GM12878 (cell line): ENCODE data around the gene NUB1. TPM values are rescaled to one million over a fixed set of nuclear protein-coding genes. Genes with fewer than 3 reads are reported as not detected.

ENCODE experiments used
- ATAC-seq: fragments of 200-7000 bp; cut with Tn5 transposase; 3 replicates; pipeline ENCODE4 v1.9.1; 2020; ENCODE audit warnings: mild to moderate bottlenecking, moderate library complexity
- BruUV-seq: library from RNA; stranded (reverse); fragments of 400-500 nt; replicated peaks from 2 replicates; lab custom pipeline; 2021; lab: Mats Ljungman, UMichigan
- CTCF ChIA-PET: fragments of 300-600 bp; sonication (Branson Sonifier 250); formaldehyde crosslinking; extraction: SDS; loops from one replicate; lab custom pipeline; 2021; ENCODE audit warnings: inconsistent platforms; lab: Yijun Ruan, JAX
- POLR2A ChIA-PET: fragments of 350-600 bp; formaldehyde crosslinking; extraction: SDS; loops from one replicate; lab custom pipeline; 2021; ENCODE audit warnings: inconsistent platforms; lab: Charles Lee
- RAD21 ChIA-PET: fragments of 300-600 bp; sonication (Branson Sonifier 250); formaldehyde crosslinking; loops from one replicate; lab custom pipeline; 2023; ENCODE audit warnings: antibody characterized with exemption; ENCODE audit not compliant: unreplicated experiment; lab: Charles Lee
- SMC1A ChIA-PET: fragments of 300-600 bp; sonication (Branson Sonifier 250); formaldehyde crosslinking; loops from one replicate; lab custom pipeline; 2023; ENCODE audit not compliant: unreplicated experiment, uncharacterized antibody; lab: Charles Lee
- DNase-seq: peaks from one replicate; pipeline ENCODE4 v3.0.0-alpha.2; 2011; ENCODE audit warnings: low read depth, low spot score
- FAIRE-seq: peaks from 3 replicates; lab custom pipeline; 2011; peaks lifted over from hg19 to GRCh38; lab: Jason Lieb, UNC
- H2AFZ ChIP-seq: 2 replicates; pipeline ENCODE4 v1.6.0; 2011; ENCODE audit warnings: low read depth, low read length, control low read depth; ENCODE audit not compliant: control insufficient read depth
- H3K27ac ChIP-seq: 2 replicates; pipeline ENCODE4 v1.5.1; 2011; ENCODE audit warnings: control low read depth; ENCODE audit not compliant: control insufficient read depth, insufficient read depth
- H3K27me3 ChIP-seq, 2 experiments: replicated peaks in 1 of 2; 2 replicates each; pipeline versions ENCODE4 v1.6.0 to v1.6.1; 2011; ENCODE audit warnings: low read length in 1 of 2; ENCODE audit not compliant: control insufficient read depth in 2 of 2, insufficient read depth in 2 of 2
- H3K36me3 ChIP-seq, 2 experiments: 2 replicates each; pipeline ENCODE4 v1.5.1; 2011; ENCODE audit warnings: low read length in 1 of 2; ENCODE audit not compliant: control insufficient read depth in 2 of 2, insufficient read depth in 2 of 2
- H3K4me1 ChIP-seq: 2 replicates; pipeline ENCODE4 v1.6.1; 2011; ENCODE audit warnings: mild to moderate bottlenecking, low read length, moderate library complexity, mixed read lengths; ENCODE audit not compliant: control insufficient read depth, insufficient read depth
- H3K4me2 ChIP-seq: 2 replicates; pipeline ENCODE4 v1.6.0; 2011; ENCODE audit warnings: control low read depth; ENCODE audit not compliant: control insufficient read depth, insufficient read depth
- H3K4me3 ChIP-seq: fragments of 200-600 bp; sonication (generic); 2 replicates; pipeline ENCODE4 v1.5.1; 2016
- H3K79me2 ChIP-seq: 2 replicates; pipeline ENCODE4 v1.6.0; 2011; ENCODE audit warnings: low read length; ENCODE audit not compliant: control insufficient read depth, insufficient read depth
- H3K9ac ChIP-seq: 2 replicates; pipeline ENCODE4 v1.8.0; 2011; ENCODE audit warnings: low read length, control low read depth, mixed read lengths; ENCODE audit not compliant: control insufficient read depth, insufficient read depth
- H3K9me3 ChIP-seq: replicated peaks from 3 replicates; pipeline ENCODE4 v1.5.1; 2011; ENCODE audit warnings: mild to moderate bottlenecking, low read length; ENCODE audit not compliant: control insufficient read depth, insufficient read depth
- H4K20me1 ChIP-seq: 2 replicates; pipeline ENCODE4 v1.6.0; 2011; ENCODE audit not compliant: control insufficient read depth, insufficient read depth
- ATF3 ChIP-seq: IDR thresholded peaks from 2 replicates; pipeline ENCODE4 v1.6.1; 2011; ENCODE audit warnings: low read depth, mild to moderate bottlenecking, low read length, moderate library complexity, borderline replicate concordance; ENCODE audit errors: extremely low read depth
- BACH1 ChIP-seq: fragments of 450-650 bp; IDR thresholded peaks from 2 replicates; pipeline ENCODE4 v1.6.1; 2017; ENCODE audit warnings: mild to moderate bottlenecking, borderline replicate concordance
- ELK1 ChIP-seq: IDR thresholded peaks from 2 replicates; pipeline ENCODE4 v1.6.1; 2012; ENCODE audit warnings: low read depth, low read length, improper control_type of control experiment
- HDAC6 ChIP-seq: fragments of 200-600 bp; sonication (generic); IDR thresholded peaks from one replicate; pipeline ENCODE4 v1.8.0; 2017; ENCODE audit warnings: antibody characterized with exemption; ENCODE audit not compliant: unreplicated experiment
- LARP7 ChIP-seq: fragments of 450-650 bp; IDR thresholded peaks from 2 replicates; pipeline ENCODE4 v1.6.1; 2017; ENCODE audit warnings: mild to moderate bottlenecking
- MEF2B ChIP-seq: fragments of 450-650 bp; IDR thresholded peaks from 2 replicates; pipeline ENCODE4 v1.6.1; 2018; ENCODE audit warnings: mild to moderate bottlenecking, moderate library complexity; ENCODE audit not compliant: partially characterized antibody, poor library complexity, severe bottlenecking
- MTA2 ChIP-seq: fragments of 450-650 bp; IDR thresholded peaks from 2 replicates; pipeline ENCODE4 v1.6.1; 2016; ENCODE audit warnings: low read depth, mild to moderate bottlenecking, moderate library complexity
- NBN ChIP-seq: fragments of 450-650 bp; IDR thresholded peaks from 2 replicates; pipeline ENCODE4 v1.6.1; 2016
- NR2F1 ChIP-seq: fragments of 450-650 bp; conservative IDR thresholded peaks from 2 replicates; pipeline ENCODE4 v1.6.1; 2017; ENCODE audit warnings: mild to moderate bottlenecking
- POLR2AphosphoS5 ChIP-seq: IDR thresholded peaks from 2 replicates; pipeline ENCODE4 v1.6.1; 2011; ENCODE audit warnings: mild to moderate bottlenecking, low read length, inconsistent platforms
- RAD21 ChIP-seq: IDR thresholded peaks from 2 replicates; pipeline ENCODE4 v1.6.1; 2011; ENCODE audit warnings: mild to moderate bottlenecking, low read depth, low read length, moderate library complexity; ENCODE audit not compliant: insufficient read depth
- RB1 ChIP-seq: fragments of 450-650 bp; formaldehyde crosslinking; IDR thresholded peaks from 2 replicates; pipeline ENCODE4 v1.6.1; 2017; ENCODE audit warnings: mild to moderate bottlenecking, borderline replicate concordance
- RUNX3 ChIP-seq: IDR thresholded peaks from 2 replicates; pipeline ENCODE4 v1.6.1; 2012; ENCODE audit warnings: low read length, inconsistent platforms
- SMARCA5 ChIP-seq: fragments of 450-650 bp; IDR thresholded peaks from 2 replicates; pipeline ENCODE4 v1.6.1; 2017; ENCODE audit warnings: mild to moderate bottlenecking
- TCF12 ChIP-seq: IDR thresholded peaks from 2 replicates; pipeline ENCODE4 v1.6.1; 2011; ENCODE audit warnings: low read depth, mild to moderate bottlenecking, low read length
- TCF3 ChIP-seq: IDR thresholded peaks from 2 replicates; pipeline ENCODE4 v1.6.1; 2012; ENCODE audit warnings: low read depth, mild to moderate bottlenecking, low read length, borderline replicate concordance; ENCODE audit not compliant: insufficient read depth
- ZBTB40 ChIP-seq: fragments of 450-650 bp; IDR thresholded peaks from 2 replicates; pipeline ENCODE4 v1.6.1; 2016; ENCODE audit warnings: mild to moderate bottlenecking, moderate library complexity, borderline replicate concordance
- WGBS: methylation state at CpG from one replicate; pipeline ENCODE4 v1.1.6; 2016; ENCODE audit warnings: low lambda C conversion rate; ENCODE audit not compliant: insufficient replicate concordance, insufficient coverage; ENCODE audit errors: missing lambda C conversion rate; 5-methylcytosine and 5-hydroxymethylcytosine counted together
- in situ Hi-C: fragments of 300-500 bp; cut with MboI; formaldehyde crosslinking; loops from 9 replicates; pipeline ENCODE4 v1.14.3; 2018; ENCODE audit warnings: mixed read lengths
- intact Hi-C: fragments of 100-400 bp; cut with micrococcal nuclease; formaldehyde crosslinking; loops from one replicate; pipeline ENCODE4 v1.14.2; 2022; ENCODE audit not compliant: unreplicated experiment
- polyA plus RNA-seq, 11 experiments: library from polyadenylated mRNA; depleted of rRNA in 4 of 11; unstranded in 6 of 11; stranded (reverse) in 5 of 11; fragments of >200 nt; fragmentation: Nextera tagmentation in 4 of 11; fragmentation: Illumina TruSeq in 1 of 11; extraction: Ambion mirVana in 4 of 11; extraction: Trizol in 1 of 11; gene quantifications; 1 replicate in 1 of 11; 2 replicates in 10 of 11; pipeline versions ENCODE4 v1.2.1 to v1.2.3, GENCODE V29; 2011 to 2016; ENCODE audit warnings: inconsistent platforms in 2 of 11, missing spikeins in 2 of 11, low read depth in 1 of 11
- total RNA-seq, 4 experiments: library from RNA; depleted of rRNA in 3 of 4; stranded (reverse); fragments of >200 nt in 3 of 4; fragmentation: Illumina TruSeq in 1 of 4; extraction: Trizol in 1 of 4; gene quantifications; 2 replicates each; pipeline versions ENCODE4 v1.2.1 to v1.2.3, GENCODE V29; 2013 to 2021

Gene NUB1
- total and polyA plus RNA-seq, 10 of the 15 experiments (the other 5 are each of a cell fraction or from before 2014, with no cell fraction given) = 24.1 to 102 (median 49.0) TPM

- TF ChIP-seq ZBTB40 = no peak
- no peak for TF ChIP-seq MTA2
- TF ChIP-seq MEF2B = no peak
- no peak for TF ChIP-seq NR2F1
- no peak for TF ChIP-seq POLR2AphosphoS5
- TF ChIP-seq HDAC6 = no peak
- no peak for TF ChIP-seq LARP7
Measured at GRCh38 chr7:151367284-151367683, 25.7 kb downstream of the NUB1 start (continued).

- ATAC-seq (peak; percentile 100), DNase-seq (no peak), FAIRE-seq (peak; percentile 62)
- WGBS = 14% methylated on average over 11 of the region's 11 CpGs
- no peaks in the 10 kb centered on the region for H3K27me3 ChIP-seq
- intact Hi-C loops = loop anchor here (1.0 to 5.0 kb wide), 5 partner anchors 41 to 391 kb away; no protein-coding TSS in a partner anchor
- no TSS peak for BruUV-seq
- ChIA-PET SMC1A (interaction anchor here (0.6 to 1.8 kb wide), 8 partner anchors 8 to 273 kb away, joined by 3 to 11 read pairs (median 4); no protein-coding TSS in a partner anchor), POLR2A (interaction anchor here (1.0 kb wide), 1 partner anchor 264 kb away, joined by 3 read pairs; no protein-coding TSS in a partner anchor), RAD21 (interaction anchor here (0.5 to 1.5 kb wide), 8 partner anchors 13 to 392 kb away, joined by 3 to 14 read pairs (median 4); no protein-coding TSS in a partner anchor), CTCF (interaction anchor here (0.6 to 2.9 kb wide), 22 partner anchors 8 to 393 kb away, joined by 3 to 25 read pairs (median 4); no protein-coding TSS in a partner anchor)
- no peaks in the 10 kb centered on the region for H3K4me1 ChIP-seq
- H3K9ac ChIP-seq = no peak overlapping the region
- no peak overlapping the region for H3K4me2 ChIP-seq
- H3K36me3 ChIP-seq = peaks cover 0 to 9% of the 10 kb centered on the region in 2 experiments; a peak in 2 of 4 replicates
- H2AFZ ChIP-seq = no peak overlapping the region
- H3K9me3 ChIP-seq = no peaks in the 10 kb centered on the region; the same call in 2 of the 3 replicates
- in situ Hi-C loops = loop anchor here (5.0 to 10.0 kb wide), 2 partner anchors 77 to 384 kb away; partner anchors contain the start of gene CRYGN
- no peaks in the 10 kb centered on the region for H4K20me1 ChIP-seq
- H3K79me2 ChIP-seq = no peaks in the 10 kb centered on the region
- H3K4me3 ChIP-seq = no peak overlapping the region
- no peak overlapping the region for H3K27ac ChIP-seq
- TF ChIP-seq ATF3 (no peak), RUNX3 (0 out of 2 replicates have a peak, but pooled peaks have one; percentile 21), RB1 (peak; percentile 64; the same call in 1 of the 2 replicates), ELK1 (no peak), TCF3 (0 out of 2 replicates have a peak, but pooled peaks have one; percentile 39), RAD21 (peak; percentile 70), TCF12 (peak; percentile 55; the same call in 1 of the 2 replicates), NBN (0 out of 2 replicates have a peak, but pooled peaks have one; percentile 22), SMARCA5 (peak; percentile 61; the same call in 1 of the 2 replicates), BACH1 (peak; percentile 20; the same call in 1 of the 2 replicates)
Measured at GRCh38 chr7:151368136-151368571, 26.5 kb downstream of the NUB1 start.
